Measurements from ENCODE around the gene SLC25A26.

- TF ChIP-seq, protein P1, sequence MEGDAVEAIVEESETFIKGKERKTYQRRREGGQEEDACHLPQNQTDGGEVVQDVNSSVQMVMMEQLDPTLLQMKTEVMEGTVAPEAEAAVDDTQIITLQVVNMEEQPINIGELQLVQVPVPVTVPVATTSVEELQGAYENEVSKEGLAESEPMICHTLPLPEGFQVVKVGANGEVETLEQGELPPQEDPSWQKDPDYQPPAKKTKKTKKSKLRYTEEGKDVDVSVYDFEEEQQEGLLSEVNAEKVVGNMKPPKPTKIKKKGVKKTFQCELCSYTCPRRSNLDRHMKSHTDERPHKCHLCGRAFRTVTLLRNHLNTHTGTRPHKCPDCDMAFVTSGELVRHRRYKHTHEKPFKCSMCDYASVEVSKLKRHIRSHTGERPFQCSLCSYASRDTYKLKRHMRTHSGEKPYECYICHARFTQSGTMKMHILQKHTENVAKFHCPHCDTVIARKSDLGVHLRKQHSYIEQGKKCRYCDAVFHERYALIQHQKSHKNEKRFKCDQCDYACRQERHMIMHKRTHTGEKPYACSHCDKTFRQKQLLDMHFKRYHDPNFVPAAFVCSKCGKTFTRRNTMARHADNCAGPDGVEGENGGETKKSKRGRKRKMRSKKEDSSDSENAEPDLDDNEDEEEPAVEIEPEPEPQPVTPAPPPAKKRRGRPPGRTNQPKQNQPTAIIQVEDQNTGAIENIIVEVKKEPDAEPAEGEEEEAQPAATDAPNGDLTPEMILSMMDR (IDR thresholded peaks at IDR 0.05): no peak
- no peak for TF ChIP-seq POLR2A (IDR thresholded peaks at IDR 0.05)
Observed at GRCh38 chr3:66383023-66383422, 162.2 kb downstream of the SLC25A26 start.
